Neural cell (in vitro differentiated cells): Measurements from ENCODE around the gene SAMD15. TPM values are rescaled to one million over a fixed set of nuclear protein-coding genes. Genes with fewer than 3 reads are reported as not detected.

Experiments
- H2AFZ ChIP-seq: fragments of 200-600, 300-800 bp; sonication (generic), shearing (Covaris generic); 2 replicates; pipeline ENCODE4 v1.6.0; 2014; ENCODE audit warnings: low read depth, mild to moderate bottlenecking, antibody characterized with exemption, low read length, moderate library complexity
- H3F3A ChIP-seq: fragments of 200-600 bp; shearing (Covaris generic); 2 replicates; pipeline ENCODE4 v1.6.1; 2016; ENCODE audit warnings: mild to moderate bottlenecking, moderate library complexity, mixed read lengths, antibody characterized with exemption, low read length; ENCODE audit not compliant: insufficient read depth, poor library complexity, severe bottlenecking
- H3K27ac ChIP-seq: fragments of 200-600, 300-800 bp; sonication (generic), shearing (Covaris generic); 2 replicates; pipeline ENCODE4 v1.5.1; 2014; ENCODE audit warnings: mild to moderate bottlenecking, low read length, moderate library complexity
- H3K27me3 ChIP-seq: fragments of 300-800, 200-600 bp; sonication (generic), shearing (Covaris generic); 2 replicates; pipeline ENCODE4 v1.6.0; 2014; ENCODE audit warnings: mild to moderate bottlenecking, low read depth, low read length, moderate library complexity; ENCODE audit not compliant: insufficient read depth
- H3K36me3 ChIP-seq: fragments of 300-800, 200-600 bp; sonication (generic), shearing (Covaris generic); 2 replicates; pipeline ENCODE4 v1.5.1; 2014; ENCODE audit warnings: mild to moderate bottlenecking, antibody characterized with exemption, low read length, moderate library complexity; ENCODE audit not compliant: insufficient read depth
- H3K4me2 ChIP-seq: fragments of 300-800, 200-600 bp; sonication (generic), shearing (Covaris generic); 2 replicates; pipeline ENCODE4 v1.6.0; 2014; ENCODE audit warnings: mild to moderate bottlenecking, low read length
- H3K4me3 ChIP-seq: fragments of 300-800, 200-600 bp; sonication (generic), shearing (Covaris generic); 2 replicates; pipeline ENCODE4 v1.5.1; 2014; ENCODE audit warnings: mild to moderate bottlenecking, low read length, moderate library complexity
- H3K79me2 ChIP-seq: fragments of 200-600 bp; shearing (Covaris generic); replicated peaks from 2 replicates; pipeline ENCODE4 v1.6.0; 2014; ENCODE audit warnings: mild to moderate bottlenecking, low read length, moderate library complexity; ENCODE audit not compliant: insufficient read depth
- H3K9ac ChIP-seq: fragments of 300-800, 200-600 bp; sonication (generic), shearing (Covaris generic); 2 replicates; pipeline ENCODE4 v1.6.1; 2016; ENCODE audit warnings: mild to moderate bottlenecking, low read length, mixed read lengths
- H3K9me2 ChIP-seq: fragments of 200-600 bp; shearing (Covaris generic); 2 replicates; pipeline ENCODE4 v1.6.1; 2016; ENCODE audit warnings: mild to moderate bottlenecking, low read length, mixed read lengths; ENCODE audit not compliant: insufficient read depth
- H3K9me3 ChIP-seq: fragments of 200-600, 300-800 bp; sonication (generic), shearing (Covaris generic); 2 replicates; pipeline ENCODE4 v1.6.1; 2016; ENCODE audit warnings: mild to moderate bottlenecking, mixed run types, low read length, moderate library complexity, mixed read lengths
- H4K20me1 ChIP-seq: fragments of 200-600 bp; shearing (Covaris generic); 2 replicates; pipeline ENCODE4 v1.6.1; 2016; ENCODE audit warnings: mild to moderate bottlenecking, mixed run types; ENCODE audit not compliant: insufficient read depth
- EP300 ChIP-seq: fragments of 450-650 bp; conservative IDR thresholded peaks from 2 replicates; pipeline ENCODE4 v1.6.1; 2014; ENCODE audit warnings: antibody characterized with exemption, mild to moderate bottlenecking, moderate library complexity; ENCODE audit not compliant: poor library complexity, severe bottlenecking
- EZH2 ChIP-seq: fragments of 200-600, 300-800 bp; shearing (Covaris generic), sonication (generic); IDR thresholded peaks from 2 replicates; pipeline ENCODE4 v1.6.1; 2014; ENCODE audit warnings: antibody characterized with exemption, low read length, borderline replicate concordance, mild to moderate bottlenecking; ENCODE audit not compliant: insufficient read depth, poor library complexity, severe bottlenecking
- MXI1 ChIP-seq: fragments of 450-650 bp; conservative IDR thresholded peaks from 2 replicates; pipeline ENCODE4 v1.6.1; 2014; ENCODE audit warnings: antibody characterized with exemption, mild to moderate bottlenecking; ENCODE audit not compliant: poor library complexity, severe bottlenecking
- POLR2AphosphoS5 ChIP-seq: IDR thresholded peaks from 2 replicates; pipeline ENCODE4 v1.6.1; 2012
- RAD21 ChIP-seq: fragments of 450-650 bp; conservative IDR thresholded peaks from 2 replicates; pipeline ENCODE4 v1.6.1; 2014; ENCODE audit warnings: antibody characterized with exemption, mild to moderate bottlenecking, moderate library complexity
- SMC3 ChIP-seq: fragments of 450-650 bp; conservative IDR thresholded peaks from 2 replicates; pipeline ENCODE4 v1.6.1; 2014; ENCODE audit warnings: antibody characterized with exemption, mild to moderate bottlenecking, moderate library complexity; ENCODE audit not compliant: poor library complexity
- TAF1 ChIP-seq: IDR thresholded peaks from 2 replicates; pipeline ENCODE4 v1.6.1; 2012; ENCODE audit warnings: low read depth
- polyA plus RNA-seq: library from polyadenylated mRNA; depleted of rRNA; stranded (reverse); fragments of >200 nt; gene quantifications from 2 replicates; pipeline ENCODE4 v1.2.3, GENCODE V29; 2014
- TF ChIP-seq, protein P1 (sequence below): fragments of 450-650 bp; IDR thresholded peaks from 2 replicates; pipeline ENCODE4 v1.5.1; 2014; ENCODE audit warnings: antibody characterized with exemption, mild to moderate bottlenecking, moderate library complexity; ENCODE audit not compliant: poor library complexity, severe bottlenecking
- TF ChIP-seq, protein P2 (sequence below): IDR thresholded peaks from 2 replicates; pipeline ENCODE4 v1.6.1; 2012; ENCODE audit warnings: borderline replicate concordance

The SAMD15 gene
- polyA plus RNA-seq, 1 donor from 2014 or later, result 2.8 TPM

DNA sequence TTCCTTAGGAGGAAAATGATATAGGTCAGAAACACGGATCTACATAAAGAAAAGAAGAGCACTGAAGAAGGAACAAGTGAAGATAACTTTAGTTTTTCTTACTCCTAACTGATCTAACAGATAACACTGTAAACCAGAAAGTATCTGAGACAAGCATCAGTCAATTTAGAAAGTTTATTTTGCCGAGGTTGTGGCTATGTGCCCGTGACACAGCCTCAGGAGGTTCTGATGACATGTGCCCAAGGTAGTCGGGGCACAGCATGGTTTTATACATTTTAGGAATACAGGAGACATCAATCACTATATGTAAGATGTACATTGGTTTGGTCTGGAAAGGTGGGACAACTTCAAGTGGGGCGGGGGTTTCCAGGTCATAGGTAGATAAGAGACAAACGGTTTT is 23.0 kb downstream of the SAMD15 start:
- Histone ChIP-seq H3K36me3 (no peaks in the 10 kb centered on the region), H3K9me3 (no peaks in the 10 kb centered on the region), H3F3A (no peaks in the 10 kb centered on the region), H2AFZ (no peak overlapping the region), H3K4me3 (no peak overlapping the region), H3K27ac (no peak overlapping the region), H3K27me3 (no peaks in the 10 kb centered on the region), H3K9ac (no peak overlapping the region), H3K4me2 (no peak overlapping the region), H3K9me2 (no peaks in the 10 kb centered on the region), H3K79me2 (no peaks in the 10 kb centered on the region), H4K20me1 (no peaks in the 10 kb centered on the region)
- TF ChIP-seq TAF1, result no peak
- TF ChIP-seq POLR2AphosphoS5, result no peak
- no peak for TF ChIP-seq MXI1
- TF ChIP-seq EZH2, result no peak
- TF ChIP-seq, protein P1, sequence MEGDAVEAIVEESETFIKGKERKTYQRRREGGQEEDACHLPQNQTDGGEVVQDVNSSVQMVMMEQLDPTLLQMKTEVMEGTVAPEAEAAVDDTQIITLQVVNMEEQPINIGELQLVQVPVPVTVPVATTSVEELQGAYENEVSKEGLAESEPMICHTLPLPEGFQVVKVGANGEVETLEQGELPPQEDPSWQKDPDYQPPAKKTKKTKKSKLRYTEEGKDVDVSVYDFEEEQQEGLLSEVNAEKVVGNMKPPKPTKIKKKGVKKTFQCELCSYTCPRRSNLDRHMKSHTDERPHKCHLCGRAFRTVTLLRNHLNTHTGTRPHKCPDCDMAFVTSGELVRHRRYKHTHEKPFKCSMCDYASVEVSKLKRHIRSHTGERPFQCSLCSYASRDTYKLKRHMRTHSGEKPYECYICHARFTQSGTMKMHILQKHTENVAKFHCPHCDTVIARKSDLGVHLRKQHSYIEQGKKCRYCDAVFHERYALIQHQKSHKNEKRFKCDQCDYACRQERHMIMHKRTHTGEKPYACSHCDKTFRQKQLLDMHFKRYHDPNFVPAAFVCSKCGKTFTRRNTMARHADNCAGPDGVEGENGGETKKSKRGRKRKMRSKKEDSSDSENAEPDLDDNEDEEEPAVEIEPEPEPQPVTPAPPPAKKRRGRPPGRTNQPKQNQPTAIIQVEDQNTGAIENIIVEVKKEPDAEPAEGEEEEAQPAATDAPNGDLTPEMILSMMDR, result no peak
- no peak for TF ChIP-seq RAD21
- TF ChIP-seq EP300, result no peak
- TF ChIP-seq, protein P2, sequence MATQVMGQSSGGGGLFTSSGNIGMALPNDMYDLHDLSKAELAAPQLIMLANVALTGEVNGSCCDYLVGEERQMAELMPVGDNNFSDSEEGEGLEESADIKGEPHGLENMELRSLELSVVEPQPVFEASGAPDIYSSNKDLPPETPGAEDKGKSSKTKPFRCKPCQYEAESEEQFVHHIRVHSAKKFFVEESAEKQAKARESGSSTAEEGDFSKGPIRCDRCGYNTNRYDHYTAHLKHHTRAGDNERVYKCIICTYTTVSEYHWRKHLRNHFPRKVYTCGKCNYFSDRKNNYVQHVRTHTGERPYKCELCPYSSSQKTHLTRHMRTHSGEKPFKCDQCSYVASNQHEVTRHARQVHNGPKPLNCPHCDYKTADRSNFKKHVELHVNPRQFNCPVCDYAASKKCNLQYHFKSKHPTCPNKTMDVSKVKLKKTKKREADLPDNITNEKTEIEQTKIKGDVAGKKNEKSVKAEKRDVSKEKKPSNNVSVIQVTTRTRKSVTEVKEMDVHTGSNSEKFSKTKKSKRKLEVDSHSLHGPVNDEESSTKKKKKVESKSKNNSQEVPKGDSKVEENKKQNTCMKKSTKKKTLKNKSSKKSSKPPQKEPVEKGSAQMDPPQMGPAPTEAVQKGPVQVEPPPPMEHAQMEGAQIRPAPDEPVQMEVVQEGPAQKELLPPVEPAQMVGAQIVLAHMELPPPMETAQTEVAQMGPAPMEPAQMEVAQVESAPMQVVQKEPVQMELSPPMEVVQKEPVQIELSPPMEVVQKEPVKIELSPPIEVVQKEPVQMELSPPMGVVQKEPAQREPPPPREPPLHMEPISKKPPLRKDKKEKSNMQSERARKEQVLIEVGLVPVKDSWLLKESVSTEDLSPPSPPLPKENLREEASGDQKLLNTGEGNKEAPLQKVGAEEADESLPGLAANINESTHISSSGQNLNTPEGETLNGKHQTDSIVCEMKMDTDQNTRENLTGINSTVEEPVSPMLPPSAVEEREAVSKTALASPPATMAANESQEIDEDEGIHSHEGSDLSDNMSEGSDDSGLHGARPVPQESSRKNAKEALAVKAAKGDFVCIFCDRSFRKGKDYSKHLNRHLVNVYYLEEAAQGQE, result no peak
- no peak for TF ChIP-seq SMC3

DNA sequence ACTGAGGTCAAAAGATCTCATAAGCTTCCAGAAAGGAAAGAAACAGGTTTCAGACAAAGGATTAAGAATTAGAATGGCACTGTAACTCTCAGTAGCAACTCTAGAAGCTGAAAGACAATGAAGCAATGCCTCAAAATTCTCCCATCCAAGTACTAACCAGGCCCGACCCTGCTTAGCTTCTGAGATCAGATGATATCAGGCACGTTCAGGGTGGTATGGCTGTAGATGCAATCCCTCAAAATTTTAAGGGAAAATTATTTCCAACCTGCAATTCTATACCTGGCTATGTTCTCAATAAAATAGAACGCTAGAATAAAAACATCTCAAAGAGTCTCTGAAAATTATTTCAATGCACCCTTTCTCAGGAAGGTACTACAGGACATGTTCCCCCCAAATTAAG is 26.6 kb downstream of the SAMD15 start:
- H3F3A ChIP-seq, result no peaks in the 10 kb centered on the region
- H3K27me3 ChIP-seq, result no peaks in the 10 kb centered on the region
- H2AFZ ChIP-seq, result no peak overlapping the region
- H3K36me3 ChIP-seq, result no peaks in the 10 kb centered on the region
- TF ChIP-seq, protein P1, result no peak
- TF ChIP-seq, protein P2, result no peak
- TF ChIP-seq EP300 (no peak), EZH2 (no peak), MXI1 (no peak), SMC3 (no peak), RAD21 (no peak), TAF1 (no peak), POLR2AphosphoS5 (no peak)
- no peak overlapping the region for H3K4me3 ChIP-seq
- no peaks in the 10 kb centered on the region for H3K9me3 ChIP-seq
- no peaks in the 10 kb centered on the region for H3K9me2 ChIP-seq
- no peaks in the 10 kb centered on the region for H3K79me2 ChIP-seq
- no peak overlapping the region for H3K9ac ChIP-seq
- H3K27ac ChIP-seq, result no peak overlapping the region
- no peak overlapping the region for H3K4me2 ChIP-seq
- H4K20me1 ChIP-seq, result no peaks in the 10 kb centered on the region
